NCI-H526 (cell line): ENCODE results near the gene KCNK15.
A peak's percentile ranks its signal among the peaks of the same experiment; 100 is the strongest.
"Not testable (repeated sequence)": the region's sequence is repeated elsewhere in the genome, so short reads cannot be mapped to it uniquely, and the experiment has no call there.

Experiments
- DNase-seq, 2 experiments: peaks; one replicate each; lab custom pipeline; 2025; lab: John Stamatoyannopoulos, UW

The KCNK15 gene

DNA sequence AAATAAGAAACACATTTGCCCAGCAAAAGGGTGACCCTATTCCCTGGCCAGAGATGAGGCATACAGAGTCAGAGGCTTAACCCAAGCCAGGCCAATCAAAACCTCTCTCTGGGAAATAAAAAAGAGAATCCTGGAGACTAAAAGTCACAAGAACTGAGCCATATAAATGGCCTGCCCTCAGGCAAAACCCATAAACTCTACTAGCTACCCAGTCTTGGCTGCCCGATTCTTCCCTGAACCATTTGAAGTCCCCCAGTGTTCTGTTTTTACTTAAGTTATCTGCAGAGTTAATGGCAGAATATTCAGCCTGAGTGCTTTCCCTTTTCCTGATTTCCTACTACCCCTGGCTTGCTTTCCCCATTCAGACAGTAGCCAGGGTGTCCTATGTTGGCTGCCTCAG, 13.9 kb downstream of the KCNK15 start:
- no peak for DNase-seq

- DNase-seq = no peak
Measured at GRCh38 chr20:44761423-44761822, 15.8 kb downstream of the KCNK15 start.

GRCh38 chr20:44762466-44763140, 16.9 kb downstream of the KCNK15 start:
- DNase-seq = no peak

GRCh38 chr20:44763798-44764197, 18.1 kb downstream of the KCNK15 start:
- not testable (repeated sequence) for DNase-seq

- DNase-seq = no peak
Measured at GRCh38 chr20:44765091-44765490, 19.4 kb downstream of the KCNK15 start.

GRCh38 chr20:44765701-44766347, 20.2 kb downstream of the KCNK15 start:
- DNase-seq = no peak

DNA sequence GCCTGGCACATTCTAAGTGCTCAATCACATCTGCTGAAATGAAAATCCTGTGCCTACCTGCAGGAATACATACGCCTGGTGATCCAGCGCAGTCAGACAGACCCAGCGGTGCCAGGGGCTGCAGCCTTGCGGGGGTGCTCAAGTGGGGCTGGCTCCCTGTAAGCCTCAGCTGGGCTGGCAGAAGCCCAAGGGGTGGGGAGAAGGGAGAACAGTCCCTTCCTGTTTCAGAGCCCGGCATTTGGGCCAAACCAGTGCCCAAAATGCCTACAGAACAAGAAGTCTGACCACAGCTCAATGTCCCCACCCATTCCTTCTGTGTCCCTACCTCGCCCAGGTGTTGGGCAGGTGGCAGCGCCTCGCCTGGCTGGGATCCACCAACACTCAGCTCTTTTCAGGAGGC, 22.6 kb downstream of the KCNK15 start:
- DNase-seq = no peak

- no peak for DNase-seq
Measured at GRCh38 chr20:44768854-44769480, 23.3 kb downstream of the KCNK15 start.

GRCh38 chr20:44769481-44769863, 23.8 kb downstream of the KCNK15 start:
- DNase-seq = no peak

DNA sequence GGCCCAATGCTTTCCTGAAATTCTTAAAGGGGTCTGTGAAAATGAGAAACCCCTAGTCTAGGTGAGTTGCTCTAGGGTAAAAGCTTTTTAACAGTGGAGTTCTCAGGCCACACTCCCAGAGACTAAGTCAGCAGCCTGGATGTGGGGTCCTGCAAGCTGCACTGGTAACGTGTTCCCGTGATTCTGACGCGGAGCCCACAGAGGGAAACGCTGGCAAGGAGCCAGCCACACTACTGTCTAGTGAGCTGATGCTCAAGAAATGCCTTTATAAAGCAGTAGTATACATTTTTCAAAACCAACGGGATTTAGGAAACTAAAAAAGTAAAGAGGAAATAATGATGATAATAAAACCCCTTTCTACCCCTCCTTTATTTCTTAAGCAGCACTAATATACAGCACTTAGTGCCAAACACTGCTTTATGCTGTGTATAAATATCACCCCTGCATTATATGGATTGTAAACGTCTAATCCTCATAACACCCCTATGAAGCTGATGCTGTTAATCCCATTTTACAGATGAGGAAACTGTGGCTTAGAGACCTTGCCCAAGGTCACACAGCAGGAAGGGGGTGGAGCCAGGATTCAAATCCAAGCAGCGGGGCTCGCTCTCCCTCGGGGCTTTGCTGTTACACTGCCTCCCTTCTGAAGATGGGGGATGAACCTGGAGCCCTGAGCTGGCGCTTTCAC, 25.0 kb downstream of the KCNK15 start:
- no peak for DNase-seq

GRCh38 chr20:44771172-44771535, 25.5 kb downstream of the KCNK15 start:
- DNase-seq = no peak

- DNase-seq = no peak
Measured at GRCh38 chr20:44772636-44773035, 27.0 kb downstream of the KCNK15 start.

DNA sequence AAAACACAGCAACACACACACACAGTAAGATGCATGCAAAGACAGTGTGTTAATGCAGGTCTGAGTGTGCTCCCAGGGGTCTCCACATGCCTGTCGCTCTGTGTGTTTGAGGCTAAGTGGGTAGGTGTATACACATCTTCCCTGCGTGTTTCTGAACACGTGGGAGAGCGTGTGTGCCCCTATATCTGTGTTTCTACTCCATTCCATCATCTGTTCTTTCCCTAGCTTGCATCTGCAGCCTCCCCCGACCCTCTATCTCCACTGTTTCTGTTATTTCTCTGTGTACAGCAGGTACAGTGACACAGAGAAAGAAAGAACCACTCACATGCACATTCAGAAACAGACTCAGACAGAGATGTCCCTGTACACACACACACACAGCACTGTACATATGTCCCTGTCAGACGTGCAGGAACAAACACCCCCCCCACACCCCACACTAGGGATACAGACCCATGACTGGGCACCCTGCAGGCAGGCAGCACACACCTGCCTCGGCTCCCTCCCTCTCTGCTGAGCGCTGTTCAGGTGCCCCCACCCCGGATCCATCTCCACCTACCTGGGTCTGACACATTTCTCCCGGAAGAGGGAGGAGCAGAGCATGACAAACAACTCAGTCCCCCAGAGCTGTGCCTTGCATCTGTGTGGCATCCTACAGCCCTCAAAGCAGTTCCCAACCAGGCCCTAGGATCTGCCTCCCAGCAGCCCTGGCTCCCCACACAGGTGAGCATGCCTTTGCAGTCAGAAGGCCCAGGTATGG, 27.6 kb downstream of the KCNK15 start:
- DNase-seq = no peak

- no peak for DNase-seq
Measured at GRCh38 chr20:44776980-44777379, 31.3 kb downstream of the KCNK15 start.

- DNase-seq = no peak
Measured at GRCh38 chr20:44780226-44780625, 34.6 kb downstream of the KCNK15 start.

GRCh38 chr20:44781118-44781517, 35.5 kb downstream of the KCNK15 start:
- no peak for DNase-seq

GRCh38 chr20:44781791-44782190, 36.1 kb downstream of the KCNK15 start:
- no peak for DNase-seq

GRCh38 chr20:44784688-44785087, 39.0 kb downstream of the KCNK15 start:
- no peak for DNase-seq

GRCh38 chr20:44785768-44786167, 40.1 kb downstream of the KCNK15 start:
- DNase-seq = peak in 1 of 2 experiments; percentile 12

DNA sequence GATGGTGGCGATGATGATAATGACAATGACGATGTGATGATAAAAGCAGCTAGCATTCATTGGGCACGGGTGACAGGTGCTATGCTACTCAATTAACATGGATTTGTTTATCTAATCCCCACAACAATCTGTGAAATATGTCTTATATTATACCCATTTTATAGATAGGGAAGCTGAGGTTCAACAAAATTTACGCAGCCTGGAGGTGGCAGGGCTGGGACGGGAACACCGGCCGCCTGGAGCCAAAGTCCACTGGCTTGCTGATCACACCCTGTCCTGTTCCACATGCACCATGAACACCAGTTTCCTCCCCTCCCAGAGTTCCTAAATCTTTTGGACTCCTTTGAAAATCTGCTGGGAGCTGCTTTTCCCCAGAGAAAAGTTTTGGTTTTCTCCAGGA, 41.6 kb downstream of the KCNK15 start:
- DNase-seq = no peak

DNA sequence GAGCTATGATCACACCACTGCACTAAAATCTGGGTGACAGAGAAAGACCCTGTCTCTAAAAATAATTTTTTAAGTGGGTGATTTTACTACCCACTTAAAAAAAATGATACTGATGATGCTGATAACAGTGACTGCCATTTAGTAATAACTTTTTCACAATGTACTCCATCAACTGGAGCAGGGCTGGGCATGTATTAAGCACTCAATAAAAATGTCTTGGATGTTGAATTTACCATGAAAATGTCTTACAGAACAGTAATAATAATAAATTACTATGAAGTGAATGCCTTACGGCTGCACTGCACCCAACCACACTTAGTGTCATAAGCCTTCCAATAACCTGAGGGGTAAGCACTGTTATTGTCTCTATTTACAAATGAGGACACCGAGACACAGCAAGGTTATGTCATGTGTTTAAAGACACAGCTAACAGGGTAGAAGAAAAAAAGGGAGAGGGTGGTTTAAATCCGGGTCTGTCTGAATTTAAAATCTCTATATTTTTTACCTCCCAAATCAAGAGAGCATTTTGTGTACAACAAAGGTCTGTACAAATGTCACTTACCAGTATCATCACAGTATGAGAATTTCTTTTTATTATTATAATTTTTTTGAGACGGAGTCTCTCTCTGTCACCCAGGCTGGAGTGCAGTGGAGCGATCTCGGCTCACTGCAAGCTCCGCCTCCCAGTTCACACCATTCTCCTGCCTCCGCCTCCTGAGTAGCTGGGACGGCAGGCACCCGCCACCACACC, 43.2 kb downstream of the KCNK15 start:
- no peak for DNase-seq
